HepG2 (cell line): ENCODE measurements around the gene ANAPC10. TPM values are rescaled to one million over a fixed set of nuclear protein-coding genes. Genes with fewer than 3 reads are reported as not detected.

ENCODE experiments used
- FOXC1 ChIP-seq: sonication (generic); formaldehyde crosslinking; IDR thresholded peaks from 2 replicates; pipeline ENCODE4 v1.8.0; 2022; ENCODE audit warnings: mild to moderate bottlenecking, missing genetic modification reagents, borderline replicate concordance
- FOXM1 ChIP-seq: sonication (generic); formaldehyde crosslinking; IDR thresholded peaks from 2 replicates; pipeline ENCODE4 v1.5.0; 2020; ENCODE audit warnings: missing genetic modification reagents
- HNRNPLL ChIP-seq: fragments of 200-400 bp; formaldehyde crosslinking; IDR thresholded peaks from 2 replicates; pipeline ENCODE4 v1.6.1; 2017; ENCODE audit warnings: mild to moderate bottlenecking, low read depth, low read length; ENCODE audit not compliant: poor library complexity, severe bottlenecking
- JUN ChIP-seq: sonication (generic); formaldehyde crosslinking; IDR thresholded peaks from 2 replicates; pipeline ENCODE4 v1.4.0; 2020; ENCODE audit warnings: mild to moderate bottlenecking, missing genetic modification reagents
- KLF16 ChIP-seq, 2 experiments: sonication (generic) in 1 of 2; formaldehyde crosslinking in 1 of 2; IDR thresholded peaks; 2 replicates each; pipeline versions ENCODE4 v1.6.1 to v1.8.0; 2016 to 2023; ENCODE audit warnings: missing genetic modification reagents in 2 of 2, missing compliant biosample characterization in 1 of 2
- PTBP1 ChIP-seq: fragments of 200-400 bp; formaldehyde crosslinking; IDR thresholded peaks from 2 replicates; pipeline ENCODE4 v1.6.1; 2018; ENCODE audit warnings: low read length, low read depth; ENCODE audit not compliant: poor library complexity, severe bottlenecking
- REXO4 ChIP-seq: sonication (generic); formaldehyde crosslinking; IDR thresholded peaks from 2 replicates; pipeline ENCODE4 v1.8.0; 2022; ENCODE audit warnings: missing genetic modification reagents, mild to moderate bottlenecking, borderline replicate concordance
- RFX3 ChIP-seq: IDR thresholded peaks from 2 replicates; pipeline ENCODE4 v1.6.1; 2016; ENCODE audit warnings: missing biosample characterization, missing genetic modification reagents
- SCMH1 ChIP-seq: sonication (generic); formaldehyde crosslinking; IDR thresholded peaks from 2 replicates; pipeline ENCODE4 v1.9.0; 2021; ENCODE audit warnings: missing genetic modification reagents, mild to moderate bottlenecking, borderline replicate concordance
- THRA ChIP-seq: sonication (generic); formaldehyde crosslinking; IDR thresholded peaks from 2 replicates; pipeline ENCODE4 v1.4.0; 2020; ENCODE audit warnings: missing genetic modification reagents, borderline replicate concordance
- ZFP91 ChIP-seq: sonication (generic); formaldehyde crosslinking; IDR thresholded peaks from 2 replicates; pipeline ENCODE4 v1.9.0; 2022; ENCODE audit warnings: missing genetic modification reagents, mild to moderate bottlenecking, borderline replicate concordance
- ZNF230 ChIP-seq: sonication (generic); formaldehyde crosslinking; IDR thresholded peaks from 2 replicates; pipeline ENCODE4 v1.4.0; 2020; ENCODE audit warnings: mild to moderate bottlenecking, missing genetic modification reagents
- ZNF3 ChIP-seq: IDR thresholded peaks from 2 replicates; pipeline ENCODE4 v1.7.0; 2017; ENCODE audit warnings: inconsistent platforms
- ZNF430 ChIP-seq: sonication (generic); formaldehyde crosslinking; IDR thresholded peaks from 2 replicates; pipeline ENCODE4 v1.9.0; 2021; ENCODE audit warnings: mild to moderate bottlenecking, missing genetic modification reagents
- ZNF496 ChIP-seq: sonication (generic); formaldehyde crosslinking; IDR thresholded peaks from 2 replicates; pipeline ENCODE4 v1.8.1; 2023; ENCODE audit warnings: mild to moderate bottlenecking, moderate library complexity, missing genetic modification reagents; ENCODE audit not compliant: insufficient replicate concordance
- ZNF589 ChIP-seq: sonication (generic); formaldehyde crosslinking; conservative IDR thresholded peaks from 2 replicates; pipeline ENCODE4 v1.8.0; 2022; ENCODE audit warnings: mild to moderate bottlenecking, moderate library complexity, missing genetic modification reagents
- ZNF597 ChIP-seq: sonication (generic); formaldehyde crosslinking; IDR thresholded peaks from 2 replicates; pipeline ENCODE4 v1.5.0; 2020; ENCODE audit warnings: missing genetic modification reagents
- ZNF660 ChIP-seq: sonication (generic); formaldehyde crosslinking; IDR thresholded peaks from 2 replicates; pipeline ENCODE4 v1.5.1; 2020; ENCODE audit warnings: mild to moderate bottlenecking, low read depth, missing genetic modification reagents, borderline replicate concordance
- ZNF770 ChIP-seq: sonication (generic); formaldehyde crosslinking; IDR thresholded peaks from 2 replicates; pipeline ENCODE4 v1.5.0; 2020; ENCODE audit warnings: mild to moderate bottlenecking, missing genetic modification reagents
- polyA plus RNA-seq, 8 experiments: library from polyadenylated mRNA; depleted of rRNA in 3 of 8; stranded (reverse) in 7 of 8; unstranded in 1 of 8; fragments of >200 nt; fragmentation: Illumina TruSeq in 4 of 8; extraction: Trizol in 4 of 8; gene quantifications; 2 replicates each; pipeline versions ENCODE4 v1.2.1 to v1.2.3, GENCODE V29; 2011 to 2016; ENCODE audit warnings: low read depth in 4 of 8, missing spikeins in 1 of 8, mixed read lengths in 1 of 8; ENCODE audit not compliant: insufficient read depth in 1 of 8
- total RNA-seq, 5 experiments: library from RNA; depleted of rRNA; stranded (reverse); fragments of >200 nt; fragmentation: Illumina TruSeq; extraction: Trizol; gene quantifications; 2 replicates each; pipeline ENCODE4 v1.2.3, GENCODE V29; 2016; ENCODE audit warnings: low read depth in 1 of 5

ANAPC10 gene
- total and polyA plus RNA-seq, 2 of the 13 experiments (the other 11 are each of a cell fraction or from before 2014, with no cell fraction given), result 21.9 to 32.7 TPM

GRCh38 chr4:145097821-145098674 lies at the start of gene ANAPC10, which contains the start of gene ABCE1 (continued):
- TF ChIP-seq THRA (CRISPR knock-in tag), result peak; percentile 66; the same call in 1 of the 2 replicates
- no peak for TF ChIP-seq ZNF496
- no peak for TF ChIP-seq ZNF770 (CRISPR knock-in tag)
- TF ChIP-seq ZNF589 (CRISPR knock-in tag), result peak; percentile 82
- peak; percentile 40 to 81; a peak in 2 of 4 replicates for TF ChIP-seq KLF16 (CRISPR knock-in tag; IDR thresholded peaks at IDR 0.05)
- peak; percentile 37; the same call in 1 of the 2 replicates for TF ChIP-seq ZNF3 (CRISPR knock-in tag)
- no peak for TF ChIP-seq ZNF597 (CRISPR knock-in tag)
- no peak for TF ChIP-seq RFX3 (CRISPR knock-in tag)
- peak; percentile 79 for TF ChIP-seq JUN
- no peak for TF ChIP-seq SCMH1 (CRISPR knock-in tag)
- TF ChIP-seq ZNF660 (CRISPR knock-in tag), result no peak
- TF ChIP-seq HNRNPLL, result peak; percentile 95
- no peak for TF ChIP-seq FOXM1 (CRISPR knock-in tag)
- TF ChIP-seq FOXC1 (CRISPR knock-in tag), result peak; percentile 86
- peak; percentile 79 for TF ChIP-seq ZNF230
- no peak for TF ChIP-seq REXO4 (CRISPR knock-in tag)
- peak; percentile 93 for TF ChIP-seq ZFP91 (CRISPR knock-in tag)
- TF ChIP-seq PTBP1, result no peak
- TF ChIP-seq ZNF430 (CRISPR knock-in tag), result peak; percentile 93
